Measurements from ENCODE around the gene DCST2. TPM values are rescaled to one million over a fixed set of nuclear protein-coding genes. Genes with fewer than 3 reads are reported as not detected.

The DCST2 gene
- total and polyA plus RNA-seq, 9 of the 15 experiments (the other 6 are each of a cell fraction or from before 2014, with no cell fraction given): 0.09 to 0.49 (median 0.11) TPM; not detected in 3

- TF ChIP-seq STAT6 (CRISPR knock-in tag; IDR thresholded peaks at IDR 0.05) (no peak), PATZ1 (CRISPR knock-in tag; IDR thresholded peaks at IDR 0.05; ENCODE audit: borderline replicate concordance) (no peak), ZBTB7A (IDR thresholded peaks at IDR 0.05; ENCODE audit: borderline replicate concordance, control insufficient read depth, low read depth, low read length) (peak; percentile 97), TCF7 (IDR thresholded peaks at IDR 0.05; ENCODE audit: borderline replicate concordance) (no peak), TEAD2 (tag; IDR thresholded peaks at IDR 0.05) (no peak), JUND (IDR thresholded peaks at IDR 0.05; ENCODE audit: borderline replicate concordance, low read depth, low read length) (peak; percentile 70; the same call in 1 of the 2 replicates), JUND (tag; IDR thresholded peaks at IDR 0.05; ENCODE audit: borderline replicate concordance, low read depth, low read length) (no peak; the same call in 2 of the 3 replicates), FOXO4 (CRISPR knock-in tag; IDR thresholded peaks at IDR 0.05) (no peak), POLR2AphosphoS5 (IDR thresholded peaks at IDR 0.05; ENCODE audit: control insufficient read depth, insufficient read depth, low read depth, low read length) (peak; percentile 71), ZNF133 (CRISPR knock-in tag; IDR thresholded peaks at IDR 0.05) (no peak), NONO (IDR thresholded peaks at IDR 0.05; ENCODE audit: low read depth in 2 of 2, low read length in 1 of 2) (no peak), MCM5 (IDR thresholded peaks at IDR 0.05; ENCODE audit: low read depth) (no peak), NFE2 (IDR thresholded peaks at IDR 0.05; ENCODE audit: low read depth) (peak; percentile 91), MAX (CRISPR knock-in tag; IDR thresholded peaks at IDR 0.05) (peak; percentile 34; the same call in 1 of the 2 replicates), SRF (CRISPR knock-in tag; IDR thresholded peaks at IDR 0.05) (no peak), ZNF512 (tag; IDR thresholded peaks at IDR 0.05) (no peak), ATF7 (IDR thresholded peaks at IDR 0.05) (peak; percentile 50), ZNF316 (IDR thresholded peaks at IDR 0.05) (peak; percentile 83), PCBP2 (IDR thresholded peaks at IDR 0.05; ENCODE audit: low read depth, low read length, poor library complexity, severe bottlenecking) (no peak), FOXJ3 (CRISPR knock-in tag; IDR thresholded peaks at IDR 0.05) (no peak)
Measured at GRCh38 chr1:154970631-154971340, 62.8 kb downstream of the DCST2 start, which contains the start of gene SHC1 (continued).

All from K562 (cell line).